Endothelial cell (in vitro differentiated cells): ENCODE measurements around the gene KLF16. TPM values are rescaled to one million over a fixed set of nuclear protein-coding genes. Genes with fewer than 3 reads are reported as not detected.

Experiments
- DNase-seq: peaks from one replicate; pipeline ENCODE4 v3.0.0; 2021; ENCODE audit warnings: low spot score
- H3K27ac Mint-ChIP-seq: one replicate; pipeline ENCODE4 v1.8.0; 2021; ENCODE audit warnings: mixed read lengths, inconsistent platforms; ENCODE audit not compliant: unreplicated experiment
- H3K27me3 Mint-ChIP-seq: one replicate; pipeline ENCODE4 v1.8.0; 2021; ENCODE audit warnings: mild to moderate bottlenecking, moderate library complexity, mixed read lengths, inconsistent platforms; ENCODE audit not compliant: unreplicated experiment
- H3K36me3 Mint-ChIP-seq: one replicate; pipeline ENCODE4 v1.8.0; 2021; ENCODE audit warnings: mild to moderate bottlenecking, low read depth, mixed read lengths, inconsistent platforms; ENCODE audit not compliant: unreplicated experiment
- H3K4me1 Mint-ChIP-seq: one replicate; pipeline ENCODE4 v1.8.0; 2021; ENCODE audit warnings: mild to moderate bottlenecking, mixed read lengths, inconsistent platforms; ENCODE audit not compliant: unreplicated experiment
- H3K4me3 Mint-ChIP-seq: one replicate; pipeline ENCODE4 v1.8.0; 2021; ENCODE audit warnings: mild to moderate bottlenecking, mixed read lengths, inconsistent platforms; ENCODE audit not compliant: unreplicated experiment
- H3K9me3 Mint-ChIP-seq: one replicate; pipeline ENCODE4 v1.8.0; 2021; ENCODE audit warnings: mixed read lengths, inconsistent platforms; ENCODE audit not compliant: unreplicated experiment
- total RNA-seq: library from RNA; stranded (reverse); fragmentation: NEBNext Ultra II Directional; extraction: Animal tissue kit (Norgen Biotek cat#: 25700); gene quantifications from one replicate; pipeline ENCODE4 v1.2.1, GENCODE V29; 2021; ENCODE audit not compliant: unreplicated experiment
- TF ChIP-seq, protein P1 (sequence below): fragments of 200-600 bp; sonication (generic); IDR thresholded peaks from one replicate; pipeline ENCODE4 v1.5.0; 2021; ENCODE audit warnings: antibody characterized with exemption; ENCODE audit not compliant: unreplicated experiment

Gene KLF16
- total RNA-seq, 1 donor from 2014 or later: 19.9 TPM

GRCh38 chr19:1814833-1815604 is 48.4 kb downstream of the KLF16 start:
- TF ChIP-seq, protein P1, sequence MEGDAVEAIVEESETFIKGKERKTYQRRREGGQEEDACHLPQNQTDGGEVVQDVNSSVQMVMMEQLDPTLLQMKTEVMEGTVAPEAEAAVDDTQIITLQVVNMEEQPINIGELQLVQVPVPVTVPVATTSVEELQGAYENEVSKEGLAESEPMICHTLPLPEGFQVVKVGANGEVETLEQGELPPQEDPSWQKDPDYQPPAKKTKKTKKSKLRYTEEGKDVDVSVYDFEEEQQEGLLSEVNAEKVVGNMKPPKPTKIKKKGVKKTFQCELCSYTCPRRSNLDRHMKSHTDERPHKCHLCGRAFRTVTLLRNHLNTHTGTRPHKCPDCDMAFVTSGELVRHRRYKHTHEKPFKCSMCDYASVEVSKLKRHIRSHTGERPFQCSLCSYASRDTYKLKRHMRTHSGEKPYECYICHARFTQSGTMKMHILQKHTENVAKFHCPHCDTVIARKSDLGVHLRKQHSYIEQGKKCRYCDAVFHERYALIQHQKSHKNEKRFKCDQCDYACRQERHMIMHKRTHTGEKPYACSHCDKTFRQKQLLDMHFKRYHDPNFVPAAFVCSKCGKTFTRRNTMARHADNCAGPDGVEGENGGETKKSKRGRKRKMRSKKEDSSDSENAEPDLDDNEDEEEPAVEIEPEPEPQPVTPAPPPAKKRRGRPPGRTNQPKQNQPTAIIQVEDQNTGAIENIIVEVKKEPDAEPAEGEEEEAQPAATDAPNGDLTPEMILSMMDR: no peak
- Mint-ChIP-seq H3K4me3 (no peak overlapping the region), H3K4me1 (peaks cover 6% of the 10 kb centered on the region), H3K27ac (no peak overlapping the region), H3K9me3 (no peaks in the 10 kb centered on the region), H3K27me3 (peaks cover 10% of the 10 kb centered on the region), H3K36me3 (peaks cover 1% of the 10 kb centered on the region)
- no peak for DNase-seq

- Mint-ChIP-seq H3K27ac (no peak overlapping the region), H3K4me1 (peaks cover 6% of the 10 kb centered on the region), H3K27me3 (peaks cover 10% of the 10 kb centered on the region), H3K36me3 (no peaks in the 10 kb centered on the region), H3K4me3 (no peak overlapping the region), H3K9me3 (no peaks in the 10 kb centered on the region)
- no peak for DNase-seq
- TF ChIP-seq, protein P1: no peak
Measured at GRCh38 chr19:1814391-1814790, 49.0 kb downstream of the KLF16 start.

GRCh38 chr19:1813192-1814182 is 49.9 kb downstream of the KLF16 start:
- Mint-ChIP-seq H3K4me3 (peak overlapping the region; percentile 89), H3K27ac (peak overlapping the region; percentile 64), H3K4me1 (peaks cover 6% of the 10 kb centered on the region), H3K27me3 (peaks cover 12% of the 10 kb centered on the region), H3K9me3 (no peaks in the 10 kb centered on the region), H3K36me3 (no peaks in the 10 kb centered on the region)
- TF ChIP-seq, protein P1: no peak
- no peak for DNase-seq

GRCh38 chr19:1812426-1813191 is 50.8 kb downstream of the KLF16 start:
- DNase-seq: peak; percentile 79

More at GRCh38 chr19:1812426-1813191, 50.8 kb downstream of the KLF16 start:
- peaks cover 10% of the 10 kb centered on the region for H3K27me3 Mint-ChIP-seq
- H3K27ac Mint-ChIP-seq: peak overlapping the region; percentile 64
- TF ChIP-seq, protein P1: peak; percentile 37
- no peaks in the 10 kb centered on the region for H3K36me3 Mint-ChIP-seq
- H3K4me3 Mint-ChIP-seq: peak overlapping the region; percentile 89
- peaks cover 6% of the 10 kb centered on the region for H3K4me1 Mint-ChIP-seq
- H3K9me3 Mint-ChIP-seq: no peaks in the 10 kb centered on the region
